ENCODE results near the gene GPR3. TPM values are rescaled to one million over a fixed set of nuclear protein-coding genes. Genes with fewer than 3 reads are reported as not detected.

GPR3 gene
- total RNA-seq = under 1 TPM in 1 of 4 donors, not detected in 3; 0.67 TPM

- peaks cover 0 to 50% (median 15%) of the 10 kb centered on the region in 3 donors for H3K4me1 ChIP-seq
- WGBS, 2 donors (ENCODE audit: low coverage in 1 of 2) = 5% methylated on average over 9 of the region's 69 CpGs; no CpG with 5 or more reads in 1 of the 2 donors
- TF ChIP-seq CTCF (IDR thresholded peaks at IDR 0.05) (peak; percentile 15 to 80 (median 60)), POLR2AphosphoS5 (IDR thresholded peaks at IDR 0.05) (peak; percentile 35), POLR2A (IDR thresholded peaks at IDR 0.05) (no peak), EP300 (IDR thresholded peaks at IDR 0.05) (no peak)
- H3K27me3 ChIP-seq = no peaks in the 10 kb centered on the region
- H3K9me3 ChIP-seq = no peaks in the 10 kb centered on the region
- H3K27ac ChIP-seq = peak within 1 kb of the TSS in 3 of 4 donors; percentile 56 to 81 (median 63)
- peak within 1 kb of the TSS; percentile 8 to 56 for H3K4me3 ChIP-seq
- peak; percentile 92 for ATAC-seq
- no peaks in the 10 kb centered on the region for H3K36me3 ChIP-seq
Observed at GRCh38 chr1:27392096-27392777, at the start of gene GPR3. TSS of gene GPR3 (plus strand) at chr1:27392622. CDS start at chr1:27393799, 1,177 bp downstream.

GRCh38 chr1:27342778-27343638, 49.4 kb upstream of the GPR3 start:
- H3K27ac ChIP-seq = no peak overlapping the region
- H3K4me3 ChIP-seq = peak overlapping the region in 1 of 2 donors; percentile 19
- 83 to 87% methylated on average over 1 to 2 of the region's 31 CpGs for WGBS, 2 donors (ENCODE audit: low coverage in 1 of 2)
- H3K36me3 ChIP-seq = peaks cover 0 to 8% of the 10 kb centered on the region in 2 donors
- no peak for TF ChIP-seq EP300 (IDR thresholded peaks at IDR 0.05)
- no peak for TF ChIP-seq POLR2AphosphoS5 (IDR thresholded peaks at IDR 0.05)
- TF ChIP-seq CTCF (IDR thresholded peaks at IDR 0.05) = no peak
- TF ChIP-seq POLR2A (IDR thresholded peaks at IDR 0.05) = no peak
- no peaks in the 10 kb centered on the region for H3K4me1 ChIP-seq
- ATAC-seq = no peak
- H3K27me3 ChIP-seq = peaks cover 15% of the 10 kb centered on the region
- H3K9me3 ChIP-seq = no peaks in the 10 kb centered on the region

- H3K36me3 ChIP-seq = peaks cover 0 to 2% of the 10 kb centered on the region in 2 donors
- 80 to 83% methylated on average over 5 of the region's 5 CpGs for whole genome bisulfite sequencing, 2 donors (ENCODE audit: low coverage in 1 of 2)
- no peaks in the 10 kb centered on the region for H3K9me3 ChIP-seq
- H3K27me3 ChIP-seq = peaks cover 20% of the 10 kb centered on the region
- no peak overlapping the region for H3K27ac ChIP-seq
- ATAC-seq = no peak
- no peak overlapping the region for H3K4me3 ChIP-seq
- H3K4me1 ChIP-seq = no peaks in the 10 kb centered on the region
- no peak for TF ChIP-seq POLR2AphosphoS5 (IDR thresholded peaks at IDR 0.05)
- no peak for TF ChIP-seq POLR2A (IDR thresholded peaks at IDR 0.05)
- TF ChIP-seq CTCF (IDR thresholded peaks at IDR 0.05) = no peak
- no peak for TF ChIP-seq EP300 (IDR thresholded peaks at IDR 0.05)
Observed at GRCh38 chr1:27343639-27344025, 48.8 kb upstream of the GPR3 start.

GRCh38 chr1:27345272-27345671, 47.1 kb upstream of the GPR3 start:
- Histone ChIP-seq H3K36me3 (no peaks in the 10 kb centered on the region), H3K27me3 (peaks cover 37% of the 10 kb centered on the region), H3K4me1 (peaks cover 0 to 14% (median 10%) of the 10 kb centered on the region in 3 donors), H3K4me3 (no peak overlapping the region), H3K9me3 (no peaks in the 10 kb centered on the region), H3K27ac (no peak overlapping the region)
- no peak for ATAC-seq
- TF ChIP-seq POLR2AphosphoS5 (IDR thresholded peaks at IDR 0.05) = no peak
- WGBS, 2 donors (ENCODE audit: low coverage in 1 of 2) = 93% methylated on average over 3 of the region's 12 CpGs; no CpG with 5 or more reads in 1 of the 2 donors

- WGBS, 2 donors (ENCODE audit: low coverage in 1 of 2) = 100% methylated on average over 1 to 5 of the region's 8 CpGs
- peaks cover 46% of the 10 kb centered on the region for H3K27me3 ChIP-seq
Observed at GRCh38 chr1:27346357-27346756, 46.1 kb upstream of the GPR3 start.

More at GRCh38 chr1:27346357-27346756, 46.1 kb upstream of the GPR3 start:
- H3K4me1 ChIP-seq = peaks cover 0 to 25% (median 20%) of the 10 kb centered on the region in 3 donors
- no peak overlapping the region for H3K27ac ChIP-seq
- H3K36me3 ChIP-seq = no peaks in the 10 kb centered on the region
- no peaks in the 10 kb centered on the region for H3K9me3 ChIP-seq
- H3K4me3 ChIP-seq = no peak overlapping the region
- no peak for TF ChIP-seq POLR2AphosphoS5 (IDR thresholded peaks at IDR 0.05)
- TF ChIP-seq EP300 (IDR thresholded peaks at IDR 0.05) = no peak
- no peak for TF ChIP-seq POLR2A (IDR thresholded peaks at IDR 0.05)
- no peak for TF ChIP-seq CTCF (IDR thresholded peaks at IDR 0.05)
- ATAC-seq = no peak

Measured in gastroesophageal sphincter (tissue), 4 donors.